IPS DF 4.7 (cell line): ENCODE measurements around the gene POLD4.

Experiments used
- DNase-seq: peaks from one replicate; pipeline ENCODE4 v3.0.0-alpha.2; 2013; ENCODE audit warnings: low spot score; ENCODE audit errors: extremely low read depth

The POLD4 gene

DNA sequence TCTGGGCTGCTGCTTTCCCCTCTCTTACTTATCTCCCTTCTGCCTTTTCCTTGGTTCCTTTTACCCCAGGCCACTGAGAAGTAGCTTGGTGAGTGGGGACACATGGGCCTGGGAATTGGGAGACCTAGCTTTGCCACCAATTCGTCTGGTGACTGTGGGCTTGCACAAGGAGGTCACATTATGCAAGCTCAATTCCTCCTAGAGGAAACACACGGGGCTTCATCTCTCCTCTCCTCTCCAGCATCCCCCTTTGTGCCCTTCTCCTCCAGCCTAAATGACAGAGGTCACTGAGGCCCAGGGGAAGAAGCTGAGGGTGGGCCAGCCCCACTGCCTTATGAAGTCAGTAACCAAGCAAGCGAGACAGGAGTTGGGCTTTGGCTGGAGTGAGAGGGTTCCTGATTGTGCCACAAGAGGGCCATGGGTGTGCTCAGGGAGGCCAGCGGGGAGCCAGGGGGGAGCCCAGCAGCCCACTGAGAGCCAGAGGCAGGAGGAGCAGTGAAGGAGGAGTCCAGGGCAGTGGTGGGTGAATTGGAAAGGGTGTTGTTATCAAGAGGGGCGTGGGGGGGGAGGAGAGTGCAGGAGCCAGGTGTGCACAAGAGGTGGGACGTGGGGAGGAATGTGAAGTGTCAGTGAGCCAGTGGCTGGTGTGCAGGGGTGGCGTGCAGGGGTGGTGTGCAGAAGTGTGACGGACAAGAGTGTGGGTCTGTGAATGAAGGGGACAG lies 18.0 kb upstream of the POLD4 start:
- no peak for DNase-seq

DNA sequence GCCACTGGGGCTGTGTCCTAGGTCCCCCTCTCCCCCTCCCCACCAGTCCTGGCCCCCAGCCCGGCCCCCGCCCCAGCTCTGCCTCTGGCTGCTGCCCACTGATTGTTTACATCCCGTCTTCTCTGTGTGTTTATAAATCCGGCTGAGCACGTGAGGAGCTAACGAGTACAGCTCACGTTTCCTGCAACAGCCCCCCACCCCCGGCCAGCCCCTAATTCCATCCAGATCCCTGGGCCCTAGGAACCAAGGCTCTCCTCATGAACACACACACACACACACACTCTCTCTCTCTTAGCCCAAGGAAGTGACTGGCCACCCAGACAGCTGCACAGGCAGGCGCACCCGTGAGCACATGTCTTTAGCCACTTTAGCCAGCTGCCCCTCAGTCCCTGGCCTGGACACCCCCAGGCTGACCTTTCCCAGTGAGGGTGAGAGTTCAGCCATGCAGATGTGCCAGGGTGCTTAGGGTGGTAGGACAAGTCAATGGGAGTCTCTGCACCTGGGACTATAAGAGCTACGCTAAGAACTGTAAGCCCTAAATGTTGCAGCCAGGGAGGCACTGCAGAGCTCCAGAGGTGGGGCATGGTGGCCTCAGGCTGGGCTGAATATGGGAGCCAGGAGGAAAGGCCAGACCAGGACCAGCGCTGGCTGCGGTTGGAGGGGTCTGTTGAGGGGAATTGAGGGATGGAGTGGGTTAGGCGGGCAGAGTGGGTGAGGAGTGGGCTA lies 17.2 kb upstream of the POLD4 start:
- DNase-seq = no peak

DNA sequence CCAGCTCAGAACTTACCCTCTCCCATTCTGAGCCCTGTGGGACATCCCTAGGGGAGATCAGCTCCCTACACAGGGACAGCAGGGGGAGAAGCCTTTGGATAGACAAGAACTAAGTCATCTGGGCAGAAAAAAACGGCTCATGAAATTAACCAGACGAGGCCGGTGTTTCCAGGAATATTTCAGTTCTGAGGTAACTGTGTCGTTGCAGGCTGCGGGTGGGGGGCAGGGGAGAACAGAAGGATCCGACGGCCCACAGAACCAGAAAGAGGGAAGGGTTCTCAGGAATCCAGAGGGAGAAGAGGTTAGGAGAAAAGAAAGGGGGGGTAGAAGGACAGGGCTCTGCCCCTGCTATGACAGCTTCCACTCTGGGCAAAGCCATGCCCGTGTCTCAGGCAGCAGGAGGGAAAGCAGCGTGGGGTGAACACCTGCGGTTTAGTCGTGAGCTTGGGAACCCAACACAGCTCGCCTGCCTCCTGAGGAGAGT lies 16.5 kb upstream of the POLD4 start:
- no peak for DNase-seq

DNA sequence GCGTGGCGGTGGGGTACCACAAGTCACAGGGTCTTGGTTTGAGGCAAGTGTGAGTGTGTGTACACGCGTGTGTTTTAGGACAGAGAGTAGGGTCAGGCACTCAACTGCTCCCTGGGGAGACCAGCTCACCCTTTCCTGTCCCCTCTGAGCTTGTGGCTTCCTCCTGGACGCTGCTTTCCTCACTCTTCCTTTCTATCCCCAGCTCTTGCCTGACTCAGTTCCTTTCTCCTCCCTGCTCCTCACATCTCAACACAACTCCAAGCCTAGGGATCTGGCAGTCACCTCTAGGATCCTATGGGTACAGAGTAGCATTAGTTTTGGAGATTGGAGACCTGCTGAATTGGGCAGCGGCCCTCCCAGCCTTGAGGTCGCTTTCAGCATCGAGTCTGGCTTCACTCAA lies 15.9 kb upstream of the POLD4 start:
- DNase-seq = no peak

DNA sequence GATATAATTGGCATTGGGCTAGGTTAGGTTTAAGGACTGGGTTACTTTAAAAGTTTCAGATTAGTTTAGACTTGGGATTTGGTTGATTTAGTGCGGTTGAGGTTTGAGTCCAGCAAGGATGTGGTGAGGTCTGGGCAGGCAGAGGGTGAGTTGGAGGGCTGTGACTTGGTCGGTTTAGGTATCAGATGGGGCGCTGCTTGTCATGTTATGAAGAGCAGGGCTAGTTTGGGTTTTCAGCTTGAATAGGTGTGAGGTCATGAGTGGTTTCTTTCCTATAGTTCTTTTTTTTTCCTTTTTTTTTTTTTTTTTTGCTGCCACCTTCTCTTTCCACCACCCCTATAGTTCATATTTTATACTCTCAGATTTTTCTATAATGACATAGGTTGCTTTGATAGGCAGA lies 15.3 kb upstream of the POLD4 start:
- DNase-seq = no peak

DNA sequence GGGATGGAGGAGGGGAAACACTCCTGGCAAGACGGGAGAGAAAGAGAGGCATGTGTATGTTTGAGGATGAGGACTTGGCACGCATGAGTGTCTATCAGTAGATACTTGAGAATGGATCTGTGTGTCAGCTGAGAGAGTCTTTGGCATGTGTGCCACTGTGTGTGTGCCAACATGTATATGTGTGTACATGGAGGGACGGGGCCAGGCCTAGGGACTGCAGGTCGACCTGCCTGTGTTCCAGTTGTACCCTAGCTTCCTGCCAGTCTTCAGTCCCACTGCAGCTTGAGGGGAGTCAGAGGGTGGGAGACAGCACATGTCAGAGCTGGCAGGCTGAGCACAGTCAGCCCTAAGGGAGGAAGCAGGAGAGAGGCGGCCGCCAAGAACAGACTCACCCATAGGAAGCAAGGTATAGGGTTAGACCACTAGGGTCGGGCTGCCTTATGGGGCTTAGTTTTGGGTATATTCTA lies 14.4 kb upstream of the POLD4 start:
- no peak for DNase-seq

DNA sequence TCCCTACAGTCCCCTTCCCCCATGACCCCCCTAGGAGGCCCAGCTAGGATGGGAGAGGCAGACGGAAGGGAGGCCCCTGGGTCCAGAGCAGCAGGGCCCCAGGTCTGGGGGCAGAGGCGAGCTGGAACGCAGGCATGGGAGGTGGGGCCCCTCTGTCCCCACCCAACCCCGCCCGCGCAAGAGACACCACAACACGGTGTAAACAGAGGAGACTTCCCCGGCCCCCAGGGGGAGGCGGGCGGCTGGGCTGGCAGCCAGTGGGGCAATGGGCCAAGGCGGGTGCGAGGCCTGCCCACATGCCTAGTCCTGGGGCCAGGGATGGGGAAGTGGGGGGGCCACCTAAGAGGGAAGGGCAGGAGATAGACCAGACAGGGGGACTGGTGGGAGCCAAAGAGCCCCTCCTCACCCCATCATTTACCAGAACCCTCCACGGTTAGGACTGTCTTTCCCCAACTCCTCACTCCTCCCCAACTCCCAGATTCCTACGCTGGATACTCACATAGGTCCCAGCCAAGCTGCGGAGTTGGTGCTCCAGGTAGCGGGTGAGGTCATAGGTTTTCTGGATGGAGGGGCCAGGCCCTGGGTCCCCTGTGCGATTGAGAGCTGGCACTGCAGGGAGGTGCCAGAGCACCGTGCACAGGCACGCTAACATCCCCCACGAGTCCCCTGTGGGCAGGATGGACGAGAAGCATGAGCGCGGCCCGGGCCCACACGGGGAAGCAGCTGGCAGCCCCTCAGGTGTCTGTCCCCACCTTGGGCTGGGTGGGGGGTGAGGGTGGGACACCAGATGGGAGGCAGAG lies 13.8 kb upstream of the POLD4 start:
- no peak for DNase-seq

DNA sequence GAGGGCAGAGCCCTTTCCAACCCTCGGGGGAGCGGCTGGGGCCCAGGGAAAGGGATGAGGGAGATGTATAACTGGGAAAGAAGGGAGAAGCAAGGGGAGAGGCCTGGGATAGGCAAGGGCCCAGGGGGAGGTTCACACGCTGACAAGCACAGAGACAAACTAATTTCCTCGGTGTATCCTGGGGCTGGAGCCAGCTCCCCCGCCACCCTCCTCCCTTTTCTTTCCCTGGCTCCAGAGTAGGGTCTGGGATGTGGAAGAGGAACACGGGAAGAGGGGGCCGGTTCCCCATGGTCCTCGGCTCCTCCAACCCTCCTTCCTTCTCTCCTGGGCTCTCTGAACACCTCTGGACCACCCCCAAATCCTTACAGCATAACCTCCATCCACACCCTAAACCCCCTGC lies 13.2 kb upstream of the POLD4 start:
- DNase-seq = no peak

DNA sequence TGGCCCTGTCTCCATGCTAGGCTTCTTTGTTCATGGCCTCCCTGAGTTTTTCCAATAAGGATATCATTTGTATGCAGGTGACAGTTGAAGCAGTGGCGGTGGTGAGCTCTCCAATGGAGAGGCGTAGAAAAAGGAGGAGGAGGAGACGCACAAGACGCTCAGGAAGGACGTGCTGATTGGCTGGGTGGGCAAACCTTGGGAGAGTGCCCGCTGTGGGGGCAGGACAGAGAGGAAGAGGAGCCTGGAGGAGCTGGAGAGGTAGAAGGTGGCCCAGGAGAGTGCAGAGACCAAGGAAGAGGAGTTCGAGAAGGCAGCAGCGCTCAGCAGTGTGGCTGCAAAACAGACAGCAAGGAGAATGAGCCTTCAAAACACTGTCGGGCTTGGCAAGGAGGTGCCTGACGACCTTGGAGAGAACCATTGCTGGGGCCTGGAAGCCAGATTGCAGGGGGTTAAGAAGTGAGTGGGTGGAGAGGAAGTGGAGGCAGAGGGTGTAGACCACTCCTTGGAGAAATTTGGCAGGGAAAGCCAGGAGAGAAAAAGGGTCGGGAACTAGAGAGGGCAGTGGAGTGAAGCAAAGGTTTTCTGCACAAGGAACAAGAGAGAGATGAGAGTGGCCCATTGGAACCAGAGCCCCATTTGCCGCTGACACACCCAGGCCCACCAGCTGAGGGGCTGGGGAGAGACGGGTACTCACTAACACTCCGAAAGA lies 12.5 kb upstream of the POLD4 start:
- DNase-seq = no peak

DNA sequence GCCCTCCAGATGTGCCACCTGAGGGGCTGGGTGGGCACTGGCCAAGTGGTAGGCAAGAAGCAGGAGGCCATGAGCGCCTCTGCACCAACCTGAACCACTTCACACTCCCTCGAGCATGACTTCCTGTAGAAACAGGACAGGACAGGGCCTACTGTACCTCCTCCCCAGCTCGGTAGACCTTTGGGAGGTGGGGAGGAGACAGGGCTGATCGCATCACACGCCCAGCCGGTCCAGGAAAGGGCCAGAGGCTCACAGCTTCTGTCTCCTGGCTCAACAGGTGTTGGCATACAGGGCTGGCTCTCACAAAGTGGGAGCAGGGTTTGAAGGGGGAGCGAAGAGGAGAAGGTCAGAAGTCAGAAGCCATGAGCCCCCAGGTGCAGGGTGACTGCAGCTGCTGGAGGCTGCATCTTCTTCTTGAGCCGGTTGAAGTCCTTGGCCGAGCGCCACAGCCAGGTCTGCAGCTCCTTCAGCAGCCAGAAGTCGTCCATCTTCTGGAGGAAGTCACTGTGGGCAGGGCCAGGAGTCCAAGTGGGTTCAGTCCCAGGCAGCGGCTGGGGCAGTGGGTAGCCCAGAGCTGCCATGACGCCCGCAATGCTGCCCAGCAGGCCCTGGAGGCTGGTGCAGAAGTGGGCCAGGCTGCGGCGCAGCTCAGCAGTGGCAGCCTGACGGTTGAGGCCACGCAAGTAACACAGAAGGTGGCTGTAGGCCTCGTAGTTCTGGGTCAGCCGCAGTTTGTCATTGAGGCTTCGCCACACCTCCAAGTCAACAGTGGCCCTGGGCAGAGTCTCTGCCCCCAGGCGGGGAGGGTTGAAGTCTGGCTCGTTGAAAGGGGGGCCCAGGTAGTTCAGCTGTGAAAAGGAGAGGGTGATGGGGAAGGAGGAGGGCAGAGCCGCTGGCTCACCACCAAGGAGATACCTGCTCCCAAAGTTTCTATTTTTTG lies 11.7 kb upstream of the POLD4 start:
- DNase-seq = no peak

DNA sequence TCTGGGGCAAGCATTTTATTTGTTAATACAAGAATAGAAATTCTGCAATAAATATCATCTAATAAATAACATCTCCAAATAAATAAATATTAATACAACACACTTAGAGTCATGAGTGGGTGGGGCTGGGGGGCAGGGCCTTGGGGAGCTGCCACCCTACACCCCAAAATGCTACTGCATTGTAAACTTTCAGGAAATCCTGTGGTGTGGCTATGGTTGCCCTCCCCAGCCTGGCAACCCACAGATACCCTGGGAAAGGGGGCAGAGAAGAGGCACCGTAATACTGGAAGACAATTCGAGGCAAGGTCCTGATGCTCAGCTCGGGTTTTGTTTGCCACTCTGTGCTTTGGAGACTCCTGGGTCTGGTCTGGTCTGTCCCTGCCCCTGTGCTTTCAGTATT lies 10.8 kb upstream of the POLD4 start:
- DNase-seq = no peak

DNA sequence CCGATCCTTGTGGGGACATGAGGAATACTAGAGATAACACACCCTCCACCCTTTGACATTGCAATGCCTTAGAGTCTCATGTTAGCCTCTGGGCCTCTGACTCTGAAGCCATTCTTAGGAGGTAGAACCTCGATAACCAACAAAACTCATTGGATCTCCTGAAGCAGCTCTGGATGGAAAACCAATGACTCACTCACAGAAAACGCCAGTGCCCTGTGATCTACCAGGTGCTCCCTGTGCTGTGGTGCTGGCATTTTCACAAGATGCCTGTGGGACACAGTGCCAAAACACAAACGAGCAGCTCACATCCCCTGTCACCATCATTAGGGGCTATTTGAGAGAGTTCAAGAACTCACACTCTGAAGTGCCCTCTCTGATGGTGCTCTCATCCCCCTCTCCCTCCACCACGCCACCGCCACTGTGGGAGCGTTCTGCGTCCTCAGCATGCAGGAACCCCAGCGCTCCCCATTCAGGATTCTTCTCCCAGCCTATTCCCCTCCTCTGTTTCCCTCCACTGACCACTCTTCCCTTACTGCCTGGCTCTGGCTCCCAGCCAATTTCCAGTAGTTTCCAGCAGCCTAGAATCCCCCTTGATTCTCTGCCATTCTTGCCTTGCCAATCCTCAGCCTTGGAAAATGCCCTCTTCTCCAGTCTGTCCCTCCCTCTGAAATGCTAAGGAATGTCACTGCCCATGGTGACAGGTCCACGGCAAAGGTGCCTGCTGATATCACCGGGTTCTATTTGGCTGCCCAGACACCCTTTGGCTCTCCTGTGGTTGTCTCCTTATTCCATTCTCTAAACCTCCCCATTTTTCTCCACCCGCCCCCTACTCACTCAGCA lies 4.7 kb upstream of the POLD4 start:
- DNase-seq = no peak

DNA sequence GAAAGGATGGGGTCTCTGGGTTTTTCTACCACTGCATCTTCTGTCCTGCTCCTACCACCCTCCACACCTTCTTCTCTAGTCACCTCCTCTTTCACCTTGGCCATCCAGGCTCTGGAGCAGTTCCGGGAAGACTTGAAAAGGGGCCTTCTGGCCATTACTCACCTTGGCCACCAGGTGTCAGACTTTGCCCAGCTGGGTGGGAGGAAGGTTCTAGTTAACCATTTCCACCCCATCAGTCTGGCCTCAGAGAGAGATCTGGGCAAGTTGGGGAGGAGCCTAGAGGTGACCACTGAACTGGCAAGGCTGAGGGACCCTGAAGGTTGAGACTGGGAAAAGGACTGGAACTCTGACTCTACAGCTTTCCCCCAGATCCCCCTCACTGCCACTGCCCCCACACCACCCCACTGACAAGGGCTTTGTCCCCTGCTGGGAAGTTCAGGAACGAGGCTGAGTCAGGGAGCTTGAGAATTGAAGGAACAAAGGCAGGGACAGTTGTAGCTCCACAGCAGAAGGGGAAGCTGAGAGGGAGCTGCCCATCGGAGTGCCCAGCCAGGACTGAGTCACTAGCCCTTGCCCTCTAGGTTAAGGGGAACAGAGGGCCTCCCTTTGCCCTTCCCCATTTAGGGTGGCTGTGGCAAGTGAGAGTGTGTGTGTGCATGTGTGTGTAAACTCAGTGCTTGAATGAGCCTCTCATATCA lies 3.7 kb upstream of the POLD4 start:
- DNase-seq = no peak

DNA sequence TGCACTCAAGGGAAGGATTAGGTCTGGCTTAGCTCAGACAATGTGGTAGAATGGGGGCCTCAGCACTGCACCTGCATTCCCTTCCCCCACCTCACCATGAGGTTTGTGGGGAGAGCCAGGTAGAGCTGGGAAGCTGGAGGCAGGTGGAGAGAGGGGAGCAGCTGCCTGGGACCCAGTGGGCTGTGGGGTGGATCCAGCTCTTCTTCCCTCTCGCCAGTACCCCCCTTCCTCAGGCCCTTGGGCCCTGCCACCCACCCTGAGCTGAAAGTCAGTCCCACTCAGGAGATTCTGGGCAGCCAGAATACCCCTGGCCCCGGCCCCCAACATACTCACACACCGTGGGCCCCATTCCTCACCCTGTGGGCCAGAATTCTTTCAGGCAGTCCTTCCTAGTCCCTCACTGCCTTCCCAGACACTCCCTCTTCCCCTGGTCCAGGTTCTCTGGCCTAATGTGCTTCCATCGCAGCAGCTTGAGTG lies 3.1 kb upstream of the POLD4 start:
- DNase-seq = no peak

DNA sequence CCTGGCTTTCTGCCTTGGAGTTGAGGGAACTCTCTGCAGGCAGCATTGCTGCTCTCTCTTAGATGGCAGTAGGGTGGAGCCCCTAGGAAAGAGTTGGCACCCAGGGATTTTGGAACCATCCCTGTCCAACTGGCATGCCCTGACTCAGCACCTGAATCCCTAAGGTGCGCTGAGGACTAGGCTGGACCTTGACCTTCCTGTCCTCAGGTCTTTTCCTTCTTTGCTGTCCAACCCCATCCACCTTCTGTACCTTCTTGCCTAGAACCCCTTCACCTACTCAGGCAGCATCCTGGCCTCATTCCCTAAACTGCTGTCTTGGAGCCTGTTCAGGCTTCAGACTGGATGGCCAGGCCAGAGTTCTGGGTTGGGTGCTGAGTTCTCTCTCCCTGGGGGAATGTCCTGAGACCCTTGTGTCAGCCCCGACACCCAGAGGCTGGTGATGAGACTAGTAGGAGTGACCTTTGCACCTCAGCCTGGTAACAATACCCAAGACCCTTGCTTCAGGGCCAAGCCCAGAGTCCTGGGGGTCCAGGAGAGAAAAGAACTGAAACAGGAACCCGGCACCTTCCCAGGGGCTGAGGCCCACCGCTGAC lies 2.5 kb upstream of the POLD4 start:
- no peak for DNase-seq

DNA sequence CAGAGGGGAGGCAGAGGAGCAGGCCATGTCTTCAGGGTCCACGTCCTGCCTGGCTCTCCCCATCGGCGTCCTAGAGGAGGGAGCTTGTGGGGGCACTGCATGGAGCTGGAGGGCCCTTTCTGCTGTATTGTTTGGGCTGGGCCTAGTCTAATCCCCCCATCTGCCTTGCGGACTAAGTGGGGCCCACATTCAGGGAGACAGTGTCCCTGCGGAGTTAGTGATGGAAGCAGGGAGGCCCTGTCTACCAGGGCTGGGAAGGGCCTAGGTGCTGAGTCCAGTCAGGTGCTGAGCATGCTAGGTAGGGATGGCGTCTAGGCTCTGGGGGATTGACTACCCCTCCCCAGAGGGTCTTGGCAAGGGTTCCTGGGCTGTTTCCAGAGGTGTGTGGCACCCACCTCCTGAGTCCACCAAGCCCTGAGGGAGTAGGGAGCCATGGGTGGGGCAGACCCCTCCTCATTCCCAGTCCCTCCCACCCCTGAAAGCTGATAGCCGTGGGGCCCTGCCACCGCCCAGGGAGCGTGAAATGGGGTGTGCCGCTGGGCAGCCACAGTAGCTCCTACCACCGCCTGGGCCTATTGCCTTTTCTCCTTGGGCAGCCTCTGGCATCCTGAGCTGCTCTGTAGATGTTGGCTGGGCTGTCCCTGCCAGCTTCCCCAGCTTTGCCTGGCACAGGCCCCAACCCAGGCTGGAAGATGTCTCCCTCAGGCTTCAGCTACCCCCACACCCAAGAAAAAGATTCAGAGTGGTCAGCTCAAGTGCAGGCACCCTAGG lies 1.9 kb upstream of the POLD4 start:
- DNase-seq = no peak
